ENCODE results near the gene PTPRB.

GRCh38 chr12:70641691-70642090 is 4.5 kb upstream of the PTPRB start:
- no peak for TF ChIP-seq CTCF (IDR thresholded peaks at IDR 0.05)
- TF ChIP-seq FOSB (CRISPR knock-in tag; IDR thresholded peaks at IDR 0.05): no peak
- no peak for TF ChIP-seq NFE2L2 (conservative IDR thresholded peaks at IDR 0.05; ENCODE audit: low read length)
- no peak for TF ChIP-seq MAFK (IDR thresholded peaks at IDR 0.05; ENCODE audit: partially characterized antibody)
- TF ChIP-seq REST (IDR thresholded peaks at IDR 0.05): no peak
